GM12874 (cell line): ENCODE data around the gene FLRT3.

Source experiments
- TF ChIP-seq, protein P1 (sequence below): IDR thresholded peaks from 2 replicates; pipeline ENCODE4 v1.5.1; 2011; ENCODE audit warnings: low read depth, mild to moderate bottlenecking, control low read depth, low read length, moderate library complexity; ENCODE audit not compliant: insufficient read depth

The FLRT3 gene

DNA sequence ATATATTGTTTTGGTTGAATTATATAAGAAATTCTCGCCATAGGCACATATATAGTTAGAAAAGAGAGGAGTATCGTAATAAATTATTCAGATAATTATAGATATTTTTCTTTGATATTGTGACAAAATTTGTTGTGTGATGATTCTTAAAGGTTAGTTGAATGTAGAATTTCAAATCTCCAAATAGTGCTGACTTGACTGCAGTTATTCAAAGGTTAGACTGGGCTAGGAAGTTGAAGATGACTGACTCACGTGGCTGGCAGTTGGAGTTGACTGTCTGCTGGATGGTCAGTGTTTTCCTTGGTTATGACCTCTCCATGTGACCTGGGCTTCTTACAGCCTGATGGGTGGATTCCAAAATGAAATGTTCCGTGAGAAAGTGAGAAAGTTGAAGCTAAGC is 55.3 kb downstream of the FLRT3 start:
- TF ChIP-seq, protein P1, sequence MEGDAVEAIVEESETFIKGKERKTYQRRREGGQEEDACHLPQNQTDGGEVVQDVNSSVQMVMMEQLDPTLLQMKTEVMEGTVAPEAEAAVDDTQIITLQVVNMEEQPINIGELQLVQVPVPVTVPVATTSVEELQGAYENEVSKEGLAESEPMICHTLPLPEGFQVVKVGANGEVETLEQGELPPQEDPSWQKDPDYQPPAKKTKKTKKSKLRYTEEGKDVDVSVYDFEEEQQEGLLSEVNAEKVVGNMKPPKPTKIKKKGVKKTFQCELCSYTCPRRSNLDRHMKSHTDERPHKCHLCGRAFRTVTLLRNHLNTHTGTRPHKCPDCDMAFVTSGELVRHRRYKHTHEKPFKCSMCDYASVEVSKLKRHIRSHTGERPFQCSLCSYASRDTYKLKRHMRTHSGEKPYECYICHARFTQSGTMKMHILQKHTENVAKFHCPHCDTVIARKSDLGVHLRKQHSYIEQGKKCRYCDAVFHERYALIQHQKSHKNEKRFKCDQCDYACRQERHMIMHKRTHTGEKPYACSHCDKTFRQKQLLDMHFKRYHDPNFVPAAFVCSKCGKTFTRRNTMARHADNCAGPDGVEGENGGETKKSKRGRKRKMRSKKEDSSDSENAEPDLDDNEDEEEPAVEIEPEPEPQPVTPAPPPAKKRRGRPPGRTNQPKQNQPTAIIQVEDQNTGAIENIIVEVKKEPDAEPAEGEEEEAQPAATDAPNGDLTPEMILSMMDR: no peak
